NCI-H1105 treated with DMSO at 0.1 percent for 48 hours (cell line): ENCODE results near the gene IDH3A.

Experiments
- DNase-seq: peaks from one replicate; lab custom pipeline; 2025; lab: John Stamatoyannopoulos, UW

The IDH3A gene

DNA sequence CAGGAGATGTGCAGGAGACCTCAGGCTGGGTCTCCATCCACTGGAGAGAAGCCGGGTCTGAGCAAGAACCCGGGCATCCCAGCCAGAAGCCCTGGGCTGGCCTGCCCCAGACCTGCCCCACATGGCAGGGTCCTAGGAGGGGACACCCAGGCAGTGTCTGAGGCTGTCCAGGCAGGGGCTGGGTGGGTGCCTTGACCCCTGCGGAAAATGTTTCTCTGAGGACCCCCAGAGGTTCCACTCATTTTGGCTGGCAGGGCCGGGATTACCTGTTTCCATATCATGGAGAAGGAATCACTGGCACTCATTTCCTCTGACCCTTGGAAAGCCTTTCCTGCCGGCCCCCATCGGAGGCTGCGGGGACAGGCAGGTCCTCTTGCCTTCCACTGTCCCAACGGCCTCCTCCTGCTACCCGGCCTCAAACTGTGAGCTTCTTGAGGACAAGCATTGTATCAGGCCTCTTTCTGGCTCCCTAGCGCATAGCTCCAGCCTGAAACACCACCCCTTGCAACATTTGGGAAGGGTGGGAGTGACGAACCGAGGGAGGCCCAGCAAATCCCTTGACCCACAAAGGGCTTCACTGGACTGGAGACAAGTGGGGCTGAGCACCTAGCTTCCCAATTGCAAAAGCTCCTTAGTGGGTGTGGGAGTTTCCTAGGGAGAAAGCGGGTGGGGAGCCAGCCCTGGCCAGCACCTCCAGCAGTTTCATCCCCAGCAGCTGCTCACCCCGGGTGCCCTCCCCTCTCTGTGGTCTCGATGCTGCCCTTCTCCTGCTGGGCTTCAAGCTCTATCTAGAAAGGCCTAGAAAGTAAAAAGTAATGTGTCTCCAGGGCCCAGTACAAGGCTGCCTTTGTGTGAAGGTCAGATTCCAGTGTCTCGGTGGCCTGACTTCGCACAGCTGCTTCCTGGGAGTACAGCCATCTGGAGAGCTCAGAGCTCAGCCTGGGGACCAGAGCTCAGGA is 55.5 kb downstream of the IDH3A start:
- no peak for DNase-seq

DNA sequence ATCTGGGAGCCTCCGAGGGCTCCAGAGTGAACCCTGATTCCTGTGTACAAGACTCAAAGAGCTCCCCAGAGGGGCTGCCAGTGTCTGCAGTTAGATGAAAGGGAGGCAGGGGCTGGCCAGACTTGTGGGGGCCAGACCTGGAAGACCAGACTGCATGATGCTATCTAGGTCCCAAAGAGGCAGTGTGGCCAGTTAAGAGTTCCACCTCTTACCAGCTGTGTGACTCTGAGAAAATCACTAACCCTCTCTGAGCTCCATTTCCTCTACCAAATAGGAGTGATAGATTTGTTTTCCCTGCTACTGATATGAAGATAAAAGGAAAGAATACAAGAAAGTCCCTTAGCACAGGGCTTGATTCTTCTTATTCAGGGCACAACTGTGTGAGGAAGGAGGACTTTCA is 56.2 kb downstream of the IDH3A start:
- DNase-seq: no peak

DNA sequence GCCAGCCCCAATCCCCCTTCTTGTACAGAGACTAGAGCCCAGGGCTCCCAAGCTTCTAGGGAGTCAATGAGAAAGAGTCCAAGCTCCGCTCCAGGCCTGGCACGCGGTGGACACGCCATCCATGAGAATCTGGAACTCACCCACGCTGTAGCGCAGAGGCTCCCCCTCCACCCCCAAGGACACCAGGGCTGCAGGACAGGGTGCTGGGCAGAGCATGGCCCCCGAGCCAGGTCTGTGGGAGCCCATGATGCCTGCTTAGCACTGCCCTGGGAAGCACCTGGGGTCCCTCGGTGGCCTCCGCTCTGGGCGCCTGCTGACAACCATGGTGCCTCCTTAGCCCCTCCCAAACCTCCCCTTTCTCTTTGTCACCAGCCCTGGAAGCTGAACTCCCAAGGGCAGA is 56.7 kb downstream of the IDH3A start:
- DNase-seq: no peak

DNA sequence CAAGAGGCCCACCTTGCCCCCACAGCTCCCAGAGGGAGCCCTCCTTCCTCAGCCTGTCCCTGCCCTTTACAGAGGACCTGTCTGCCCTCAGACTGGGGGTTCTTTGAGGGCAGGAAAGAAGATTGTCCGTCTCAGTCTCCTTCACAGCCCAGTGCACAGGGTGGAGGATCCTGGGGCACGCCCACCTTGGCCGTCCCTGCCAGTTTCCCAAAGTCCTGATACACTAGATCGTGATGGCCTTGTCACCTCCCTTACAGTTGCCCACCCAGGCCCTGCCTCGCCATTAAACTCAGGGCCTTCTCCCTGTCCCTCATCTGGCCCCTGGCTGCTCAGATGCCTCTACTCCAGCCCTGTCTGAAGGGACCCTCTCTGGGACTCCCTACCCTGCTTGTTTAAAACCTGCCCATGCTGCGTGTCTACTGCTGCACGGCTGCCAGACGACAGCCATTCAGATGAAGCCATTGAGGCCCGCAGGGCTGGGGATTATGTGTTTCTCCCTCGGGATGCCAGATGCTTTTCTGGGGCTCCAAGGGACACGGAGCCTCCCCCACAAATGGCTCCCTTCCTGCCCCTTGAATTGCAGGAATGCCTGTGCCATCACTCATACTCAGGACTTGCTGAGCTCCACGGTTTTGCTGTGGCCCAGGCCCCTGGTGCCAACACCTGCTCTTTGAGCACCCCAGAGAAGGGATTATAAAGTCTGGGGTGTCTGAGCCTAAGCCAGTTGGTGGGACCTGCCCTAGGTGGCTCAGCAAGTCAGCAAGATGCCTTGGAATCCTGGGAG is 57.4 kb downstream of the IDH3A start:
- DNase-seq: no peak

DNA sequence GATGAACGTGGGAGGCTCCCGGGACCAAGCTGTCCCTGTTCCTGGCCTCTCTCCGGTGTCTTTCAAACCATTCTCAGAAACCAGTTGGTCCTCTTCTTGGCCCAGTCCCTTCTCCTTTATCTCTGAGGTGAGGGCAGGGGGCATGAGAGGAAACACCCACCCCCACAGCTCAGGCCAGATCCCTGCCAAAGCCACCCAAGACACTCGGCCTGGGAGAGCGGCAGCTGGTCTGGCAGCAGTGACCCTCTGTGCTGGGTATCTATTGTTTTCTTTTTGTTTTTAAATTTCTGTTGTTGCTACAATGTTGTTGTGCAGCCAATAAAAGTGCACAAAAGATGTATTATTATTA is 57.9 kb downstream of the IDH3A start:
- DNase-seq: no peak

DNA sequence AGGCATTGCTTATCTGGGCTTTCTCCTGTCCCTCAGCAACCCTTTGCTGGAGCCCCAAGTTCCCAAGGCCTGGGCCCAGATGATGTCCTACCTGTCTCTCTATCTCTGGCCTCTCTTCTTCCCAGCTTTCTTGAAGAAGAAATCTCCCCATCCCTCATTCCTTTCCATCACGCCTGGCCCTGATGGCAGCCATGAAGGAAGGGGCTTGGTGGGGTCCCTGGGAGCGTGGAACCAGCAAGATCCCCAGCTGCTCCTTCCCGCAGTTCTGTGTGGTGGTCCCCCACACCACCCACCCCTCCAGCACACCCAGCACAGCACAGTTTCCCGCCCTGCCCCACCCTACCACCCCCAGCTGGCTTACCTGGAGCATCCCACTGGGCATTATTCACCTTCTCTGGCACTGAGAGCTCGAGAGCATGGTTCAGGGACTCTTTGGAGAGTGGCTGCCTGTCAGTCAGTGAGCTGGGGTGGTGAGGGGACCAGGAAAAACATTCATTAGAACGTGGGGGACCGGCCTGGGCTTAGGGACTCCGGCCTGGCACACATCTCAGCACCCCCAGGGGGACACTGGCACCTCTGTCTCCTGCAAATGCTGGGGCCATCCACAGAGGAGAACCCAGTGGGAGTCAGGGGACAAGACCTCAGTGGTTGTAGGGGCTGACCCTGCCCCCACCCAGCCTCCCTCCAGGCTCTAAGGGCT is 58.6 kb downstream of the IDH3A start:
- DNase-seq: no peak

DNA sequence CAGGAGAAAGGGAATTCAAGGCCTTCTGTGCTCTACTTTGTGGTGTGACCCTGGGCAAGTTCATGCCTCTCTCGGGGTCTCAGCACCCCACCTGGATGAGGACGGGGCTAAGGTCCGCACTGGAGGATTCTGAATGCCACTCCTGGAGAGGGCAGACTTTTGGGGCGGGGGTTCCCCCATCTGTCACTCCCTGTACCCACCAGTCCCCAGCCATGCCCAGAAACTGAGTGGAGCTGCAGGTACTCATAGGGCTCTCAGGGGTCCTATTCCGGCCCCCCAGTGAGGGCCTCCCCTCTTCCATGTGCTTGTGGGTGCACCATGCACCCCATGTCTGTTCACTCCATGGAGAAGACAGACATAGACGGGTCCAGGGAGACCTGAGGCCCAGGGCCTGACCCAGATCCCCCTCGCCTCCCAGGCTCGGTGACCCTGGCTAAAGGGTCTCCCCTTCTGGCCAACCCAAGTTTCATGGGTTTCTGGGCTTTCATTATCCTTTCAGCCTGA is 59.2 kb downstream of the IDH3A start:
- no peak for DNase-seq

DNA sequence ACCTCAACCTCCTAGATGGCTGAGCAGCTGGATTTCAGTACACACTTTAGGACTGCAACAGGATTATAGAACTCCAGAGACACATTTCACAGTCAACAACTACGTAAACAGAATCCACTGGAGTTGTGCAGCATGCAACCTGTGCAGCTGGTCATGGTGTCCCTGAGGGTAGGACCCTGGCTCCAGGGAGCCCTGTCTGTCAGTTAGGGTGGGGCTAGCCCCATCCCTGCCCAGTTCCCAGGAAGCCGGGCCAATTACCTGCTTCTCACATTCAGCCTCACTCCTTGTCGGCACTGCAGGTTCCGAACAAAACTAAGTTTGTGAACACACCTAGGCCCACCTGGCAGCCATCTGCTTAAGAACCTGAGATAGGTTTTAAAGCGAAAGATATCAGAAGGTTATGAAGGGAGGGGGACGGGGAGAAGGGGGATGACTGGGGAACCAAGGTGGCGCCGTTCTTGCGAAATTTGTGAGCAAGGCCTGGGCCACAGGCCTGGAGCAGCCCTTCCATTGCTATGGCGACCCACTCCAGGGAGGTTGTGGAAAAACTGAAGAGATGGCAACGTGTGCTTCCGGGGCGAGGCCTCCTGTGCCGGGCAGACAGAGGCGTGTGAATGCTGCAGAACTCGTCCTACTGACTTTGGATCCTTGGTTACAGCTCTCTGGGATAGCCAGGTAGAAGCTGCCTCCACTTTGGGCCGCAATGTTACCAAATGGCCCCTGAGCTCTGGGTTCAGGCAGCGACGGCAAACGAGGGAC is 59.9 kb downstream of the IDH3A start:
- no peak for DNase-seq

DNA sequence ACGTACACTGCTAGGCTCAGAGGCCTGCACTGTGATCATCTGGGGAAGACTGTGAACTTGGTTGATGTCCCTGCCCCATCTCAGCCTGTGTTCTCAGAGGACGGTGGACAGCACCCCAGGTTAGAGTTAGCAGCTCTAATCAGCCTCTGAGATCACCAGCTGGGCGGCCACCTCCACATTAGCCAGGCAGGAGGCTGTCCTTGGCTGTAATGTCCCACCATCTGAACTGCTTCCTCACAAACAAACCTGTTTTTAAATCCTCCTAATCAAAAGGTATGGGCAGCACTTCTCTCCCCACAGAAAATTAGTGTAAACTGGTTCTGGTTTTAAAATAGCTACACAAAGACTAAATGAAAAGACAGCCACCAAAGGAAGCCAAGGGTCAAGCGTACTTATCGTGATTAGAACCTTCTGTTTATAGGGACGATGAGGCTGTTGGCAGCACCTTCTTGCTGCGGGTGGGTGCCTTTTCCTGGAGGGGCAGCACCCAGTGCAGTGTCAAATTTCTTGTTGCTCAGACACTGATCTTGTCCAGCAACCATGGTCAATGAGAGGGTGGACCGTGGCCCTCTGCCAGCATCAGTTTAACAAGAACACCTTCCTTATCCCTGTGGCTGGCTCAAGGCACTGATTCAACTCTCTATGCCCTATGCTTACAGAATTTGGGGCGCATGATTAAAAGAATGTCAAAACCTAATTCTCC is 60.6 kb downstream of the IDH3A start:
- no peak for DNase-seq

DNA sequence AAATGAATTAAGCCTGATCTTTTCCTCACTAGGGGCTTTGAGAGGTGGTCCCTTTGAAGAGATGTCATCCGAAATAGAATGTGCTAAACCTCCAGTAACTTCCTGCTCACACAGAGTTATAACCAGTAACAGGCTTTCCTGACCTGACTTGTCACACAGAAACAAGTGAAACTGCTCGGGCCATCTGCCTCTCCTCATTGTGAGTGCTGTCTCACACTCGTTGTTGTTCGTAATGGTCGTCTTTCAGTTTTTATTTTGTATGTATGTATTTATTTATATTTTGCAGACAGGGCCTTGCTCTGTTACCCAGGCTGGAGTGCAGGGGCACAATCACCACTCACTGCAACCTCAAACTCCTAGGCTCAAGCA is 61.2 kb downstream of the IDH3A start:
- DNase-seq: no peak

DNA sequence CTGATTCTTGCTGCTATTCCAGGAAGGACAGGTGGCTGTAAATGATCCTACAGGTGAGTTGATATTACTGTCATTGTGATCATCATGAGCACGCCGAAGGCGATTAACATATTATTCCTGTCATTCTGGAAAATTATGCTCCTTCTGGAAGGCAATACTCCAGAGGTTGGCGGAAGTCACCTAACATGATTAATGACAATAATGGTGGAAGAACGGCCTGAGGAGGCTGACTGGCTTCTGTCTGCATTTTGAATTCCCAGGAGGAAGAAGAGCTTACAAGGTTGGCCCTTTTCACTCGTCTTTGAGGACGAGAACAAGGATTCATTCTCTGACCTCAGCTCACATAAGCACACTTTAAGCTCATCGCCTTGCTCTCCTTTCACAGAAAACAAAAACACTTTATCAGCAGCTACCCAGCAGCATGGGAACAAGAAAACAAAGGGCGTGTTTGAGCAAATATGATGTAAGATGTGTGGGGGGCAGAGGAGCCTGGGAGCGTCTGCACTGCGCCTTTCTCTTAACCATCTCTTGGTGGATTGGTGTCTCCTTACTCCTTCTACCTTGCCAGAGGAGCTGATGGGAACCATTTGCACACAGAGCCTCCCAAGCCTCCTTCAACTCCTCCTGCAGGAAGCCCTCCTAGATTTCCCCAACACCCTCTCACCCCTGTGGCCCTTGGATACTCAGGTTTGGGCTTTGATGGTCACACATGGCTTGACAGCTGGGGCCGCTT is 62.2 kb downstream of the IDH3A start:
- DNase-seq: no peak

DNA sequence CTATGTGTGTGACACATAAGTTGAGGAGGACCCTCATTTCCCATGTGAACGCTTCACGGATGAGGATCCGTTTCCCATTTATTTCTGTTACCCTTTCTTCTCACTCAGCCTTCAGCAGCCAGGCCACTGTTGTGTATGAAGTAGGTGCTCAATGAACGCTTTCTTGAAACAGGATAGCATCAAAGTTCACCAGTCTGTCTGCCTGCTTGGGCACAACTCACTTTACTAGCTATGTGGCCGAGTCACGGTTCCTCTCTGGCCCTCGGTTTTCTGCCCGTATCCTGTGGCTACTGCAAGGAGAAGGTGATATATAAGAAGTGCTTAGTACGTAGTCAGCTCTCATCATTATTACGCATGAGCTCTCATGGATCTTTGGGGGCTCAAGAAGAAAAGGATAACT is 62.8 kb downstream of the IDH3A start:
- DNase-seq: no peak

DNA sequence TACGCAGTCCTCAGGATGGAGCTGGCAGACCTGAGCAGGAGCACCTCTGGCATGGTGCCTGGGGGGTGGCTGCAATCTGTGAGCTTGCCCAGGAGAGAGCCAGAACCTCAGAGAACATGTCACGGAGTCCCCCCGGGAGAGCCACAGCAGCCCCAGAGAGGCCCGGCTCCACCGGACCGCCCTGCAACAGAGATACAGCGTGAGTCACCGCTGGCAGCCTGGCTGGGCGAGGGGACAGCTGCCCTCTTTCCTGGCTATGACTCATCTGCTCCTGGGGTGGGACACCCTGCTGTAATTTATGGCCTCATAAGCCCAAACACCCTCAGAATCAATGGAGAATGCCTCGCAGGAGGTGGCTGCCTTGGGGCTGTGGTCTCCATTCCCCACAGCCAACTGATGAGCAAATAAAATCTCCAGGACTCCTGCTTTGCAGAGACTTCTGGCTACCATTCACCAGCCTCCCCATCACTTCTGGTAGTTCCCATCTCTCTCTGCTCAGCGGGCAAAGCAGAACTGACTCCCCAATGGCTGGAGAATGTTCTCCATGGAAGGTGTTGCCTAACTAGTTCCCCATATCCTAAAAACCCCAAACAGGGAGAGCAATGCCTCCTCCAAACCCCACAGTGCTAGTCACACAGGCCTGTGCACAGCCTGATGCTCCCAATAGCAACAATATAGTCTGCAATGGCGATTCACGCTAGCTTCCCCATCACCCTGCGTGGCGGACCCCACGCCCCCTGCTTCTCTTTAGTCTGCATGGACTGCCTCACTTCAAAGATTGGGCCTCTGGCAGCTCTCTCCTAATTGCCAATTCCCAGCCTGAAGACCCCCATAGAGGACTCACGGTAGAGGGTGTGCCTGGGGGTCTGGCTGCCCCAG is 63.6 kb downstream of the IDH3A start:
- DNase-seq: no peak

DNA sequence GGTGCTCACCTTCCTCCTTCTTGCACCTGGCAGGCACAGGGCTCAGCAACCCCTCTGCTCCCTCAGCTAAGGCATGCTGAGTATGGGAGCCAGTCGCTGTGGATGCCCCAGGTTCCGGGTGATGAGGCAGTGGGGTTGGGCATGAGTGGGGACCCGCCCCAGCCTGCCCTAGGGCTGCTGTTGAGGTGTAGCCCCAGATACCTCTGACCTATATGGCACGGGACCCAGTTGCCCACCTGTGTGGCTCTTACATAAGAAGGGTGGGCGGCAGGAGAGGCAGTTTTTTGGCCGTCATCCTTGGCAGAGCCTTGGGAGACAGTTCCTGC is 64.2 kb downstream of the IDH3A start:
- no peak for DNase-seq

DNA sequence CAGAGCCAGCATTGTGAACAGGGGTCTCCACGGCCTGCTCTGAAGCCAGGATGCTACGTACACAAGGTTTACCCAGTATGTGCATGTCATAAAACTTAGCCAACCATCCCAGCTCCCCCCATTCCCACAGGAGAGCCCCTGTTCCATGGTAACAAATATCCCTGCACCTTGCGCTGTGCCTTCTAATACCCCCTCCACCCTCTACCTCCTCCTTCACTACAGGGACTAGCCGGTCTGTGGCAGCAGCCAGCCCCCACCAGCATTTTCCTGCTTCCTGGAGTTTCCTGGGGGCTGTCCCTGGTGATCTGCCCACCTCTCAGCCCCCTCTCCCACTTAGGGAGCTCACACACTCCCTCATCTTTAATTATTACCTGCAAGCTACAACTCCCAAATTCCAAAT is 64.8 kb downstream of the IDH3A start:
- DNase-seq: no peak

DNA sequence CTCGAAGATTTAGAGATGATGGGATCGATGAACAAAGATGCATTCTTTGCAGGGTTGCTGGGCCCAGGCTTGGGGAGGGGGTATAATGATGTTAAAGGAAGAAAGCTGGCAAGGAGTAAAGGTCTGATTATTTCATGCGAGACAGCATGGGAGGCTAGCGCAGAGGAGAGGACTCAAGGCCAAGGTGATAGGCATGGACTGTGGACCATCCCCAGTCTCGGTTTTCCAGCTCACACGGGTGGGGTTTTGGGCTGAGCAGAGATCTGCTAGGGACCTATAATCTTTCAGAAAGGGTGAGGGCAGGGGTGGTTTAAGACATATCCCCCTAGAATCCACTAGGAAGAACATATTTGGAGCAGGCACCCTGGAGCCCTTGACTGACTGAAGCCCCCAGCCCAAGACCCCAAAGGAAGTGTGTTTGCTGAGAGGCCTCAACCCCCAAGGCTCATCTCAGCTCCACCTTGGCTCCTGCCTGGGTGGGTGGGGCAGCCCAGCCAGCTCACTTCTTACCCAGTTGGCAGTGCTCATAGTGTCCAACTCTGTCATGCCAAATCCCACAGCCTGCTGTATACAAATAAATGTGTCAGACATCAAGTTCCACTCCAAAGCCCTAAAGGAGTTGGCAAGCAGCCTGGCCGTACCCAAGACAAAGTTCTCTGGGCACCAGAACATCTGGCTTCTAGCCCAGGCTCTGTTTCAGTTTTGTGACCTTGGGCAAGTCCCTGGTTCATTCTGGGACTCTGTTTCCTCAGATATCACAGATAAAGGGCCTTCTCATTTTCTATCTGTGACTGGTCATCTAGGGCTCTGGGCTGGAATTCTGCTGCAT is 67.3 kb downstream of the IDH3A start:
- no peak for DNase-seq

DNA sequence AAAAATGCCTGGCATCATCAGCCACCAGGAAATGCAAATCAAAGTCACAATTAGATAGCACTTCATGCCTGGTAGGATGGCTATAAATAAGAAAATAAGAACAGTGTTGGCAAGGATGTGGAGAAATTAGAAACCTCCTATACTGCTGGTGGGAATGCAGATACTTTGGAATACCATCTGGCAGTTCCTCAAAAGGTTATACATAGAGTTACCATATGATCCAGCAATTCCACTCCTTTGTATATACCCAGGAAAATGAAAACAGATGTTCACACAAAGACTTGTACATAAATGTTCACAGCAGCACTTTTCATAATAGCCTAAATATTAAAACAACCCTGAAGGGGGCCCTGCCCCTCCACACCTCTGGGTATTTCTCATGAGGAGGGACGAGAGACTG is 71.6 kb downstream of the IDH3A start:
- no peak for DNase-seq
